Measurements from ENCODE around the gene HIGD1A. TPM values are rescaled to one million over a fixed set of nuclear protein-coding genes. Genes with fewer than 3 reads are reported as not detected.

Gene HIGD1A
- total RNA-seq, 4 donors from 2014 or later = 45.1 to 123 (median 114) TPM

DNA sequence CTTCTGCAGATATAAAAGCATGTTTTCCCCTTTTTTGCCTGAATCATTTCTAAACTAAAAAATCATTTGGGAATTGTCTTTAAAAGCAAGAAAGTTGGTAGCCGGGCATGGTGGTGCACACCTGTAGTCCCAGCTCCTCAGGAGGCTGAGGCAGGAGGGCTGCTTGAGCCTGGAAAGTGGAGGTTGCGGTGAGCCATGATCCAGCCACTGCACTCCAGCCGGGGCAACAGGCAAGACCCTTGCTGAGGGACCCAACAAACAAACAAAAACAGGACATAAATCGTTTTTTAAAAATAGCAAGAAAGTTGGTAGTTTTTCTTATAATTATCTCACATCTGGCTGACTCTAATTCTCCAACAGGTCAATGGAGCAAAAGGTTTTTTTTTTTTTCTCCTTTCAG is 2.5 kb downstream of the HIGD1A start:
- 90 to 93% methylated on average over 4 of the region's 4 CpGs for WGBS, 2 donors
- no peak for DNase-seq (ENCODE audit: low spot score in 2 of 2)
- intact Hi-C loops (cut with DNase I; ENCODE audit: low total_unique reads) = no loop called here
- TF ChIP-seq, protein P1, sequence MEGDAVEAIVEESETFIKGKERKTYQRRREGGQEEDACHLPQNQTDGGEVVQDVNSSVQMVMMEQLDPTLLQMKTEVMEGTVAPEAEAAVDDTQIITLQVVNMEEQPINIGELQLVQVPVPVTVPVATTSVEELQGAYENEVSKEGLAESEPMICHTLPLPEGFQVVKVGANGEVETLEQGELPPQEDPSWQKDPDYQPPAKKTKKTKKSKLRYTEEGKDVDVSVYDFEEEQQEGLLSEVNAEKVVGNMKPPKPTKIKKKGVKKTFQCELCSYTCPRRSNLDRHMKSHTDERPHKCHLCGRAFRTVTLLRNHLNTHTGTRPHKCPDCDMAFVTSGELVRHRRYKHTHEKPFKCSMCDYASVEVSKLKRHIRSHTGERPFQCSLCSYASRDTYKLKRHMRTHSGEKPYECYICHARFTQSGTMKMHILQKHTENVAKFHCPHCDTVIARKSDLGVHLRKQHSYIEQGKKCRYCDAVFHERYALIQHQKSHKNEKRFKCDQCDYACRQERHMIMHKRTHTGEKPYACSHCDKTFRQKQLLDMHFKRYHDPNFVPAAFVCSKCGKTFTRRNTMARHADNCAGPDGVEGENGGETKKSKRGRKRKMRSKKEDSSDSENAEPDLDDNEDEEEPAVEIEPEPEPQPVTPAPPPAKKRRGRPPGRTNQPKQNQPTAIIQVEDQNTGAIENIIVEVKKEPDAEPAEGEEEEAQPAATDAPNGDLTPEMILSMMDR (IDR thresholded peaks at IDR 0.05) = no peak
- TF ChIP-seq POLR2A (IDR thresholded peaks at IDR 0.05) = no peak
- H3K4me3 ChIP-seq (ENCODE audit: low read depth, poor library complexity, severe bottlenecking) = no peak overlapping the region

DNA sequence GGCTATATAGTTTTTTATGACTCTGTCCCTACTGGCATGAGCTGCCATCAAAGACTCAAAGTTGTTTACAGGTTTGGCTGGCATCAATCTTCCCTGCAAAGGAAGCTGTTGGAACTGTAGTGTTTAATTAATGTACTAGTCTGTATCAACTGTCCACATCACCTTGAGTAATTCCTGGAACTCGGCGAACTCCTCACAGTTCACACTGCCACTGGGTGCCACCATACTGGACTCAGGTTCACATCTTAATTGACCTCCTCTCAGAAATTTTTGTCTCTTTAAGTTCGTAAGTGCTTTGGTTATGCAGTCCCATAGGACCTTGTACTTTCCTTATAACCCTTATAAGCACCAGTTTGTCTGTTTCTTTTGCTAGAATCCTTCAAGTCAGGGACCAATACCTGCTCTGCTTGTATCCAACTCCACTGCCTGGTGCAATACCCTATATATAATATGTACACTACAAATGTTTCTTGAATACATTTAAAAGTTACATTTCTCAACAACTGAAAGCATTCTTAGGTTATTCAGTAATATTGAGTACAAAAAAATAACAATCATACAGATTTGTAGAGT is 3.2 kb downstream of the HIGD1A start:
- TF ChIP-seq, protein P1 (IDR thresholded peaks at IDR 0.05) = no peak
- TF ChIP-seq POLR2A (IDR thresholded peaks at IDR 0.05) = no peak
- no peak overlapping the region for H3K4me3 ChIP-seq (ENCODE audit: low read depth, poor library complexity, severe bottlenecking)
- intact Hi-C loops (cut with DNase I; ENCODE audit: low total_unique reads) = no loop called here
- no peak for DNase-seq (ENCODE audit: low spot score in 2 of 2)
- 79 to 84% methylated on average over 3 of the region's 3 CpGs for WGBS, 2 donors

DNA sequence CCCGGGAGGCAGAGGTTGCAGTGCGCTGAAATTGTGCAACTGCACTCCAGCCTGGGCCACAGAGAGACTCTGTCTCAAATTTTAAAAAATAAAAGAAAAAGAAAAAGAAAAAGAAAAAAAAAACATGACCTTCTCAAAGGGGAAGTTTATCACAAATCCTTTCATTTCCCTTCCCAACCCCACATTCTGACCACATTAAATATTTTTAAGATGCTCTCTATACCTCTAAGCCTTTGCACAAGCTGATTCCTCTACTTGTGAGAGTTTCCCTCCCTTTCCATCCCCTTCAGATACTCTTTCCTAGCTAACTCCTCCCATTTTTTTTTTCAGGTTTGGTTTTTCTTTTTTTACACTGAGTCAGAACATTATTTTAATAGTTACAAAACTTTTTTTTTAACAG is 4.0 kb downstream of the HIGD1A start:
- WGBS, 2 donors = 86 to 93% methylated on average over 2 of the region's 2 CpGs
- H3K4me3 ChIP-seq (ENCODE audit: low read depth, poor library complexity, severe bottlenecking) = no peak overlapping the region
- TF ChIP-seq, protein P1 (IDR thresholded peaks at IDR 0.05) = no peak
- TF ChIP-seq POLR2A (IDR thresholded peaks at IDR 0.05) = no peak
- intact Hi-C loops (cut with DNase I; ENCODE audit: low total_unique reads) = no loop called here
- no peak for DNase-seq (ENCODE audit: low spot score in 2 of 2)

DNA sequence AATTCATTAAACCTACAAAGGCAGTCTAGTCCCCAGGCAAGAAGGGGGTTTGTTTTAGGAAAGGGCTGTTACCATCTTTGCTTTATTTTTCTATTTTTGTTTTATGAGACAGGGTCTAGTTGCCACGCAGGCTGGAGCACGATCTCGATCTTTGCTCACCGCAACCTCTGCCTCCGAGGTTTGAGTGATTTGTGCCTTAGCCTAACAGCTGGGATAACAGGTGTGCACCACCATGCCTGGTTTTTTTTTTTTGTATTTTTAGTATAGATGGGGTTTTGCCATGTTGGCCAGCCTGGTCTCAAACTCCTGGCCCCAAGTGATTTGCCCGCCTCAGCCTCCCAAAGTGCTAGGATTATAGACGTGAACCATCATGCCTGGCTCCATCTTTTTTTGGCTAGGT is 4.9 kb downstream of the HIGD1A start:
- no peak for DNase-seq (ENCODE audit: low spot score in 2 of 2)
- intact Hi-C loops (cut with DNase I; ENCODE audit: low total_unique reads) = no loop called here
- TF ChIP-seq, protein P1 (IDR thresholded peaks at IDR 0.05) = no peak
- no peak for TF ChIP-seq POLR2A (IDR thresholded peaks at IDR 0.05)
- WGBS, 2 donors = 81 to 82% methylated on average over 7 of the region's 7 CpGs
- no peak overlapping the region for H3K4me3 ChIP-seq (ENCODE audit: low read depth, poor library complexity, severe bottlenecking)

DNA sequence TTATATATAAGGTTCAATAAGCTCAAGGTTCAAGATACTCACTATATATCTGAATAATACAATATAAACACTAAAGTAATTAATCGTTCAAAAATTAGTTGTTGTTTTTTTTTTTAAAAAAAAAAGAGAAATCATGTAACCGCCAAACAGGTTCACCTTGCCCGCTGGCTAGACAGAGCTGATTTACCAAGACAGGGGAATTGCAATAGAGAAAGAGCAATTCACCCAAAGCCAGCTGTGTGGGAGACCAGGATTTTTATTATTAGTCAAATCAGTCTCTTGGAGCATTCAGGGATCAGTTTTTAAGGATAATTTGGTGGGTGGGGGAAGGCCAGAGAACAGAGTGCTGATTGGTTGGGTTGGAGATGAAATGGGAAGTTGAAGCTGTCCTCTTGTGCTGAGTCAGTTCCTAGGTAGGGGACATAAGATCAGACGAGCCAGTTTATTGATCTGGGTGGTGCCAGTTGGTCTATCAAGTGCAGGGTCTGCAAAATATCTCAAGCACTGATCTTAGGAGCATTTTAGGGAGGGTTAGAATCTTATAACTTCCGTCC is 7.9 kb downstream of the HIGD1A start:
- intact Hi-C loops (cut with DNase I; ENCODE audit: low total_unique reads) = no loop called here
- H3K4me3 ChIP-seq (ENCODE audit: low read depth, poor library complexity, severe bottlenecking) = no peak overlapping the region
- TF ChIP-seq POLR2A (IDR thresholded peaks at IDR 0.05) = no peak
- TF ChIP-seq, protein P1 (IDR thresholded peaks at IDR 0.05) = no peak
- 90 to 93% methylated on average over 4 of the region's 5 CpGs for WGBS, 2 donors
- no peak for DNase-seq (ENCODE audit: low spot score in 2 of 2)

Data from lower leg skin (tissue), 4 donors.